EL (cell line): ENCODE data around the gene GPD2.

ENCODE experiments used
- DNase-seq: peaks from one replicate; pipeline ENCODE4 v3.0.0-alpha.2; 2016

GPD2 gene

GRCh38 chr2:156536534-156536933 lies 100.4 kb downstream of the GPD2 start:
- no peak for DNase-seq

- DNase-seq: peak; percentile 59
These were observed 101.0 kb downstream of the GPD2 start for GRCh38 chr2:156537141-156537540.

GRCh38 chr2:156538083-156538504 lies 101.9 kb downstream of the GPD2 start:
- peak; percentile 55 for DNase-seq

GRCh38 chr2:156539086-156539860 lies 103.1 kb downstream of the GPD2 start:
- DNase-seq: no peak

GRCh38 chr2:156540706-156541105 lies 104.5 kb downstream of the GPD2 start:
- DNase-seq: no peak

- DNase-seq: no peak
These were observed 105.0 kb downstream of the GPD2 start for GRCh38 chr2:156541229-156541628.

- no peak for DNase-seq
These were observed 105.5 kb downstream of the GPD2 start for GRCh38 chr2:156541706-156542105.

- no peak for DNase-seq
These were observed 112.2 kb downstream of the GPD2 start for GRCh38 chr2:156548413-156548812.

- DNase-seq: no peak
These were observed 117.7 kb downstream of the GPD2 start for GRCh38 chr2:156553714-156554442.

- no peak for DNase-seq
These were observed 125.1 kb downstream of the GPD2 start for GRCh38 chr2:156561326-156561725.

- no peak for DNase-seq
These were observed 125.9 kb downstream of the GPD2 start for GRCh38 chr2:156562124-156562523.

- DNase-seq: no peak
These were observed 128.0 kb downstream of the GPD2 start for GRCh38 chr2:156563994-156564753.

GRCh38 chr2:156565066-156565710 lies 129.0 kb downstream of the GPD2 start:
- DNase-seq: peak; percentile 91

GRCh38 chr2:156573710-156574109 lies 137.5 kb downstream of the GPD2 start:
- DNase-seq: no peak

GRCh38 chr2:156574112-156574511 lies 137.9 kb downstream of the GPD2 start:
- DNase-seq: no peak

- DNase-seq: no peak
These were observed 139.8 kb downstream of the GPD2 start for GRCh38 chr2:156576005-156576404.

- DNase-seq: no peak
These were observed 144.3 kb downstream of the GPD2 start for GRCh38 chr2:156580501-156580900.

GRCh38 chr2:156581280-156581679 lies 145.1 kb downstream of the GPD2 start:
- DNase-seq: no peak

- no peak for DNase-seq
These were observed 149.3 kb downstream of the GPD2 start for GRCh38 chr2:156585457-156585856.

GRCh38 chr2:156586621-156587020 lies 150.4 kb downstream of the GPD2 start:
- DNase-seq: no peak

GRCh38 chr2:156589381-156590079 lies 153.4 kb downstream of the GPD2 start:
- peak; percentile 43 for DNase-seq

GRCh38 chr2:156590085-156590739 lies 154.0 kb downstream of the GPD2 start:
- no peak for DNase-seq
